HFFc6 (cell line): ENCODE data around the gene NUP155. TPM values are rescaled to one million over a fixed set of nuclear protein-coding genes. Genes with fewer than 3 reads are reported as not detected.
"Not testable (repeated sequence)": the region's sequence is repeated elsewhere in the genome, so short reads cannot be mapped to it uniquely, and the experiment has no call there.

Experiments
- DNase-seq: peaks from one replicate; pipeline ENCODE4 v3.0.0-alpha.2; 2018
- H3K27ac Mint-ChIP-seq: 2 replicates; pipeline ENCODE4 v1.8.0; 2020; ENCODE audit warnings: mild to moderate bottlenecking, mixed read lengths
- H3K27me3 Mint-ChIP-seq: 2 replicates; pipeline ENCODE4 v1.8.0; 2021; ENCODE audit warnings: mild to moderate bottlenecking, moderate library complexity, mixed read lengths; ENCODE audit not compliant: insufficient read depth
- H3K36me3 Mint-ChIP-seq: 2 replicates; pipeline ENCODE4 v1.8.0; 2021; ENCODE audit warnings: low read depth, mixed read lengths
- H3K4me1 Mint-ChIP-seq: 2 replicates; pipeline ENCODE4 v1.8.0; 2020; ENCODE audit warnings: low read depth, mixed read lengths
- H3K4me3 Mint-ChIP-seq: 2 replicates; pipeline ENCODE4 v1.8.0; 2020; ENCODE audit warnings: mild to moderate bottlenecking, moderate library complexity, mixed read lengths
- H3K9me3 Mint-ChIP-seq: 2 replicates; pipeline ENCODE4 v1.8.0; 2020; ENCODE audit warnings: mild to moderate bottlenecking, mixed read lengths
- total RNA-seq, 6 experiments: library from RNA; stranded (reverse); fragmentation: NEBNext Ultra II Directional; extraction: Animal tissue kit (Norgen Biotek cat#: 25700); gene quantifications; 2 replicates in 1 of 6; 3 replicates in 5 of 6; pipeline ENCODE4 v1.2.3, GENCODE V29; 2021
- TF ChIP-seq, protein P1 (sequence below): fragments of 200-600 bp; sonication (generic); IDR thresholded peaks from 2 replicates; pipeline ENCODE4 v1.5.0; 2021; ENCODE audit warnings: antibody characterized with exemption, mild to moderate bottlenecking

Gene NUP155
- total RNA-seq, 6 experiments from 2014 or later: 22.2 to 39.1 (median 32.9) TPM

DNA sequence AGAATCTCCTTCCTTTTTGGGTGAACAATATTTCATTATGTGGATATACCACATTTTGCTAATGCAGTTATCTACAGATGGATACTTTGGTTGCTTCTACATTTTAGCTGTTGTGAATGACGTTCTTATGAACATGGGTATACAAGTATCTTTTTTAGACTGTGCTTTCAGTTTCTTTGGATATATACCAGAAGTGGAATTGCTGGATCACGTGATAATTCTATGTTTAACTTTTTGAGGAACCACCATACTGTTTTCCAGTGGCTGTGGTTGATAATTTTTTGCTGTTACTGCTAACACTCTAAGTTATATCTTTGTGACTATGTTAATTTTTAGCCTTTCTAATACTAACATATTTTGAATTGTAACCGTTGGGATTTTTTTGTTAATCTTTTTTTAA, 20.7 kb upstream of the NUP155 start:
- Mint-ChIP-seq H3K9me3 (no peaks in the 10 kb centered on the region), H3K4me1 (no peaks in the 10 kb centered on the region), H3K27me3 (no peaks in the 10 kb centered on the region; the same call in 1 of the 2 replicates), H3K36me3 (peaks cover 14% of the 10 kb centered on the region; the same call in 1 of the 2 replicates), H3K4me3 (no peak overlapping the region), H3K27ac (no peak overlapping the region)
- TF ChIP-seq, protein P1, sequence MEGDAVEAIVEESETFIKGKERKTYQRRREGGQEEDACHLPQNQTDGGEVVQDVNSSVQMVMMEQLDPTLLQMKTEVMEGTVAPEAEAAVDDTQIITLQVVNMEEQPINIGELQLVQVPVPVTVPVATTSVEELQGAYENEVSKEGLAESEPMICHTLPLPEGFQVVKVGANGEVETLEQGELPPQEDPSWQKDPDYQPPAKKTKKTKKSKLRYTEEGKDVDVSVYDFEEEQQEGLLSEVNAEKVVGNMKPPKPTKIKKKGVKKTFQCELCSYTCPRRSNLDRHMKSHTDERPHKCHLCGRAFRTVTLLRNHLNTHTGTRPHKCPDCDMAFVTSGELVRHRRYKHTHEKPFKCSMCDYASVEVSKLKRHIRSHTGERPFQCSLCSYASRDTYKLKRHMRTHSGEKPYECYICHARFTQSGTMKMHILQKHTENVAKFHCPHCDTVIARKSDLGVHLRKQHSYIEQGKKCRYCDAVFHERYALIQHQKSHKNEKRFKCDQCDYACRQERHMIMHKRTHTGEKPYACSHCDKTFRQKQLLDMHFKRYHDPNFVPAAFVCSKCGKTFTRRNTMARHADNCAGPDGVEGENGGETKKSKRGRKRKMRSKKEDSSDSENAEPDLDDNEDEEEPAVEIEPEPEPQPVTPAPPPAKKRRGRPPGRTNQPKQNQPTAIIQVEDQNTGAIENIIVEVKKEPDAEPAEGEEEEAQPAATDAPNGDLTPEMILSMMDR: no peak
- DNase-seq: no peak

DNA sequence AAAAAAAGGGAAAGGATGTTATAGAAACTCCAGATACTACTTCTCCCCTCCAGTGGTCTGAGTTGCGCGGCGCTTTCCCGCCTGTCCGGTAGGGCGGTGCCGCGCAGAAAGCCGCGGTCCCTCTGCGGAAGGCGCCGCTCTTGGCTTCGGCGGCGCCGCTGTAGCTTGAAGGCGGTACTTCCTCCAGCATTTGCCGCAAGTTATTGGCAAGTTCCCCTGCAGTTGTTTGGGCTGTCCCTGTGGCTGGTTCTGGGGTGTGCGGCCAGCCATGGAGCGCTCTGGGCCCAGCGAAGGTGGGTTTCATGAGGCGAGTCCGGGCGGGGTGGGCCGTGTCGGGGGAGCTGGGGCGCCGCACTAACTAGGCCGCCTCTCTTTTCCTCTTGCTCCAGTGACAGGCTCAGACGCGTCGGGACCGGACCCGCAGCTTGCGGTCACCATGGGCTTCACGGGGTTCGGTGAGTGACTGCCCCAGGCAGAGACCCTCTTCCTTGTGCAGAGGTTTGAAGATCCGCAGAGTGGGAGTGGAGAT, 8.3 kb upstream of the NUP155 start, which contains the start of gene WDR70:
TSS of gene WDR70 (plus strand) at position 219 of the 529 bp plus-strand sequence. CDS start at position 269, 50 bp downstream.
- H3K27ac Mint-ChIP-seq: peak within 1 kb of the TSS; percentile 63
- TF ChIP-seq, protein P1: peak; percentile 60
- not testable (repeated sequence) for H3K9me3 Mint-ChIP-seq, H3K4me1 Mint-ChIP-seq, H3K36me3 Mint-ChIP-seq, H3K27me3 Mint-ChIP-seq
- DNase-seq: peak; percentile 81
- peak within 1 kb of the TSS; percentile 98 for H3K4me3 Mint-ChIP-seq

DNA sequence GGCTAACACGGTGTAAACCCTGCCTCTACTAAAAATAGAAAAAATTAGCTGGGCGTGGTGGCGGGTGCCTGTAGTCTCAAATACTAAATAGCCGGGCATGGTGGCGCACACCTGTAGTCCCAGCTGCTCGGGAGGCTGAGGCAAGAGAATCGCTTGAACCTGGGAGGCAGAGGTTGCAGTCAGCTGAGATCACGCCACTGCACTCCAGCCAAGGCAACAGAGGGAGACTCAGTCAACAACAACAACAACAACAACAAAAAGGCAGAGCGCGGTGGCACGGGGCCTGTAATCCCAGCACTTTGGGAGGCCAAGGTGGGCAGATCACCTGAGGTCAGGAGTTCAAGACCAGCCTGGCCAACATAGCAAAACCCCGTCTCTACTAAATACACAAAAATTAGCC, 7.2 kb upstream of the NUP155 start:
- H3K4me3 Mint-ChIP-seq, H3K27ac Mint-ChIP-seq, H3K9me3 Mint-ChIP-seq, DNase-seq, H3K4me1 Mint-ChIP-seq, H3K27me3 Mint-ChIP-seq, H3K36me3 Mint-ChIP-seq: not testable (repeated sequence)

DNA sequence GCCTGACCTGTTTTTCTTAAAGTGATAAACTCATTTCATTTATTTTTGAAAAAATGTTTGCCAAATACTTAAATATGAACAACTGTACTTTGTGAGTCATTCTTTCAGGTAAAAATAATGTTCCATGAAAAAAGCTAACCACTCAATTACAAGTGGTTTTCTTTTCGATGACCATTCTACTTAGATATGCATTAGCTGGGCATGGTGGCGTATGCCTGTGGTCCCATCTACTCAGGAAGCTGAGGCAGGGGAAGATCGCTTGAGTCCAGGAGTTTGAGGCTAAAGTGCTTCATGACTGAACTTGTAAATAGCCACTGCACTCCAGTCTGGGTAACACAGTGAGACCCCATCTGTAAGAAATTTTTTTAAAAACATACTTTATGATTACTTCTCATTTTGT, 4.2 kb upstream of the NUP155 start:
- no peak for DNase-seq
- H3K27me3 Mint-ChIP-seq: no peaks in the 10 kb centered on the region; the same call in none of the 2 replicates
- H3K27ac Mint-ChIP-seq: no peak overlapping the region
- H3K36me3 Mint-ChIP-seq: peaks cover 8% of the 10 kb centered on the region
- peaks cover 14% of the 10 kb centered on the region for H3K4me1 Mint-ChIP-seq
- H3K9me3 Mint-ChIP-seq: no peaks in the 10 kb centered on the region
- TF ChIP-seq, protein P1: no peak
- H3K4me3 Mint-ChIP-seq: no peak overlapping the region

DNA sequence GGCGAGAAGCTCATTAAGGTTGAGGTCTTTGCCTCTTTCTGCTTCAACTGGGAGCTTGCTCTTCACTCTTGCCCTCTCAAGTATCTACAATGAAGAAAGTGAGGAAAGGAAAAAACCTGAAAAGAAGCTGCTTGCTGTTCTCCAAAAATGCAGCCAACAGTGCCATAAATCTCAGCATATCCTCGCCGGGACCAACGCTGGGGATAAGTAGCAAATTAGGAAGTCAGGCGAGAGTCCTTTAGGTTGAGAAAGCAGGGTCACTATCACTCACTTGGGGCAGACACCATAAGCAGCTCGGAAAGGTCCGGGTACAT, 399 bp downstream of the NUP155 start:
- H3K27ac Mint-ChIP-seq: peak overlapping the region; percentile 90
- peaks cover 26% of the 10 kb centered on the region for H3K4me1 Mint-ChIP-seq
- no peak for DNase-seq
- H3K27me3 Mint-ChIP-seq: no peaks in the 10 kb centered on the region; the same call in 1 of the 2 replicates
- TF ChIP-seq, protein P1: no peak
- H3K36me3 Mint-ChIP-seq: peaks cover 4% of the 10 kb centered on the region; the same call in 1 of the 2 replicates
- no peaks in the 10 kb centered on the region for H3K9me3 Mint-ChIP-seq
- peak overlapping the region; percentile 99 for H3K4me3 Mint-ChIP-seq

DNA sequence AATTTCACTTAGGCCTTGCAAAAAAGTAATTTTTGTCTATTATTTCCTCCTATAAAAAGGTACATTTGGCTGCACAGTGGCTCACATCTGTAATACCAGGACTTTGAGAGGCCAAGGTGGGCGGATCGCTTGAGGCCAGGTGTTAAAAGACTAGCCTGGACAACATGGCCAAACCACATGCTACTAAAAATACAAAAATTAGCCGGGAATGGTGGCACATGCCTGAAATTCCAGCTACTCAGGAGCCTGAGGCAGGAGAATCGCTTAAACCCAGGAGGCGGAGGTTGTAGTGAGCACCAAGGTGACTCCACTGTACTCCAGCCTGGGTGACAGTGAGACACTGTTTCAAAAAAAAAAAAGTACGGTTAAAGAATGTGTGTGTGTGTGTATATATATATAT, 15.7 kb downstream of the NUP155 start:
- TF ChIP-seq, protein P1: no peak
- Mint-ChIP-seq H3K9me3 (no peaks in the 10 kb centered on the region), H3K36me3 (peaks cover 4% of the 10 kb centered on the region; the same call in 1 of the 2 replicates), H3K4me1 (no peaks in the 10 kb centered on the region), H3K27ac (no peak overlapping the region), H3K27me3 (no peaks in the 10 kb centered on the region), H3K4me3 (no peak overlapping the region)
- no peak for DNase-seq

DNA sequence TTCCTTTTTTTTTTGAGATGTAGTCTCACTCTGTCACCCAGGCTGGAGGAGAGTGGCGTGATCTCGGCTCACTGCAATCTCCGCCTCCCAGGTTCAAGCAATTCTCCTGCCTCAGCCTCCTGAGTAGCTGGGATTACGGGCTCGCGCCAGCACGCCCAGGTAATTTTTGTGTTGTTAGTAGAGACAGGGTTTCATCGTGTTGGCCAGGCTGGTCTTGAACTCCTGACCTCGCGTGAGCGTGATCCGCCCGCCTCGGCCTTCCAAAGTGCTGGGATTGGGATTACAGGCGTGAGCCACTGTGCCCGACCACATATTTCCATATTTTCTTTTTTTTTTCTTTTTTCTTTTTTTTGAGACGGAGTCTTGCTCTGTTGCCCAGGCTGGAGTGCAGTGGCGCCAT, 28.2 kb downstream of the NUP155 start:
- H3K4me1 Mint-ChIP-seq, H3K4me3 Mint-ChIP-seq, H3K27ac Mint-ChIP-seq, H3K9me3 Mint-ChIP-seq, H3K27me3 Mint-ChIP-seq, DNase-seq: not testable (repeated sequence)
- H3K36me3 Mint-ChIP-seq: peaks cover 22% of the 10 kb centered on the region

DNA sequence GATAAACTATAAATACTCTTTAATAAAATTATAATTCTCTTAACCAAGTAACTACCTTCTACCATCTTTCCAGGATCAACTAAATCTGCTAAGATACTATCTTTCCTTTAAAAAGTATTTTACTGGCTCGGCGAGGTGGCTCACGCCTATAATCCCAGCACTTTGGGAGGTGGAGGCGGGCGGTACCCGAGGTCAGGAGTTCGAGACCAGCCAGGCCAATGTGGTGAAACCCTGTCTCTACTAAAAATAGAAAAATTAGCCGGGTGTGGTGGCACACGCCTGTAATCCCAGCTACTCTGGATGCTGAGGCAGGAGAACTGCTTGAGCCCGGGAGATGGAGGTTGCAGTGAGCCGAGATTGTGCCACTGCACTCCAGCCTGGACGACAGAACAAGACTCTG, 36.2 kb downstream of the NUP155 start:
- not testable (repeated sequence) for H3K4me1 Mint-ChIP-seq, H3K27ac Mint-ChIP-seq, H3K4me3 Mint-ChIP-seq, H3K27me3 Mint-ChIP-seq, H3K9me3 Mint-ChIP-seq, DNase-seq
- peaks cover 15% of the 10 kb centered on the region for H3K36me3 Mint-ChIP-seq
